Measurements from ENCODE around the gene TSPAN4. TPM values are rescaled to one million over a fixed set of nuclear protein-coding genes. Genes with fewer than 3 reads are reported as not detected.

The TSPAN4 gene
- total RNA-seq, 1 experiment from 2014 or later, result 199 TPM

- no peak for DNase-seq (ENCODE audit: low read depth)
Observed at GRCh38 chr11:823441-824291, 19.0 kb upstream of the TSPAN4 start.

DNA sequence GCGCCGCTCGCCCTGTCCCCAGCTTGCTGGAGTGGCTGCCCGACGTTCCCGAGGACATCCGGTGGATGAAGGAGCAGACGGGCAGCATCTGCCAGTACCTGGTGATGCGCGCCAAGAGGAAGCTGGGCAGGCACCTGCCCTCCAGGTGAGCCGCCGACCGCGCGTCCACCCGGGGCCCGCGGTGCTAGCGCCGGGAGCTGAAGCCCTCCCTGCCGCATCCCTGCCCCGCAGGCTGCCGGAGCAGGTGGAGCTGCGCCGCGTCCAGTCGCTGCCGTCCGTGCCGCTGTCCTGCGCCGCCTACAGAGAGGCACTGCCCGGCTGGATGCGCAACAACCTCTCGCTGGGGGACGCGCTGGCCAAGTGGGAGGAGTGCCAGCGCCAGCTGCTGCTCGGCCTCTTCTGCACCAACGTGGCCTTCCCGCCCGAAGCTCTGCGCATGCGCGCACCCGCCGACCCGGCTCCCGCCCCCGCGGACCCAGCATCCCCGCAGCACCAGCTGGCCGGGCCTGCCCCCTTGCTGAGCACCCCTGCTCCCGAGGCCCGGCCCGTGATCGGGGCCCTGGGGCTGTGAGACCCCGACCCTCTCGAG is 18.3 kb upstream of the TSPAN4 start:
- DNase-seq (ENCODE audit: low read depth), result no peak

DNA sequence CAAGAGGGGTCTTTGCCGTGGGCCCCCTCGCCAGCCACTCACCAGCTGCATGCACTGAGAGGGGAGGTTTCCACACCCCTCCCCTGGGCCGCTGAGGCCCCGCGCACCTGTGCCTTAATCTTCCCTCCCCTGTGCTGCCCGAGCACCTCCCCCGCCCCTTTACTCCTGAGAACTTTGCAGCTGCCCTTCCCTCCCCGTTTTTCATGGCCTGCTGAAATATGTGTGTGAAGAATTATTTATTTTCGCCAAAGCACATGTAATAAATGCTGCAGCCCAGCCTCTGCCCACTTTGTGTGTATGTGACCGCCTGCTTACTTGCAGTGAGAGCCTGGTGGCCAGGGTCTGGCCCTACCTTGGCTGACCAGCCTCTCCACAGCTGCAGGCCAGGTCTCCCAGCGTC is 17.7 kb upstream of the TSPAN4 start:
- no peak for DNase-seq (ENCODE audit: low read depth)

DNA sequence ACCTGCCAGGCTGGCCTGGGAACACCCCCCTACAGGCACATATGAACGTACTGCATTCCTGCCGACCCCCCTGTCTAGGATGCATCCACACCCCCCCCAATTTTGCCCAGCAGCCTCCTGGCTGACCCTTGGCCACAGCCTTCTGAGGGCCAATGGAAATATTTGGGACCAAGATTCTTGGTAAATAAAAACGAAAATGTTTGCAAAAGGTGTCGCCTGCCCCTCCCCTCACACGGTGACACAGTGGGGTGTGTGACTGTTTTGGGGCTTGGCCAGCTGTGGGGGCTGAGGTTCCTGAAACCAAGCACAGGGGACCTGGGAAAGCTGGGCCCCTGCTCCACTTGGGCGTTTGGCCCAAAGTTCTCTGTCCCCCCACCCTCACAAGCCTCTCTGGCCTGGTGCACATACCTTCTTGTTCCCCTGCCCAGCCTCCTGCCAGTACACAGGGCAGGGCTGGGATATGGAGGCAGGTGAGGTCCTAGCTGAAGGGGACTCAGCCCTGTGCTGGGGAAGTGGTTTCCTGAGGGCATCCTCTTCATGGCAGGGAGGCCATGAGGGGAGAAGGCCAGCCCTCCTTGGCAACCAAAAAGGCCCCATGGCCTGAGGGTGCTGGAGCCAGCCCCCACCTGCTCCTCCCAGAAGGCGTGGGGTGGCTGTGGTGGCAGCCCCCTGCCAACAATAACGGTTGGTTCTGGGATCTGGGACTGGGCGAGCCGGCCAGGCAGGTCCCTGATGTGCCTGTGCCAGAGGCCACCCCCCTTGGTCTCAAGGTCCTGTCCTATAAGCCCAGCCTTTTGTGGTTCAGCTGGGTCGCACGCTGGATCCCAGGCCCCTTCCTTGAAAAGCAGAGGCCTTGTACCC is 17.1 kb upstream of the TSPAN4 start:
- no peak for DNase-seq (ENCODE audit: low read depth)

GRCh38 chr11:826227-826621 is 16.4 kb upstream of the TSPAN4 start:
- DNase-seq (ENCODE audit: low read depth), result no peak

GRCh38 chr11:826836-827145 is 15.9 kb upstream of the TSPAN4 start:
- DNase-seq (ENCODE audit: low read depth), result no peak

- DNase-seq (ENCODE audit: low read depth), result no peak
Observed at GRCh38 chr11:827146-827896, 15.3 kb upstream of the TSPAN4 start.

GRCh38 chr11:827897-828192 is 14.8 kb upstream of the TSPAN4 start, which contains the start of gene CRACR2B:
Gene CRACR2B, plus strand, starts transcription at chr11:827919. Its CDS starts 689 bp downstream, at chr11:828608.
- DNase-seq (ENCODE audit: low read depth), result no peak

- DNase-seq (ENCODE audit: low read depth), result no peak
Observed at GRCh38 chr11:828506-829175, 14.0 kb upstream of the TSPAN4 start.

DNA sequence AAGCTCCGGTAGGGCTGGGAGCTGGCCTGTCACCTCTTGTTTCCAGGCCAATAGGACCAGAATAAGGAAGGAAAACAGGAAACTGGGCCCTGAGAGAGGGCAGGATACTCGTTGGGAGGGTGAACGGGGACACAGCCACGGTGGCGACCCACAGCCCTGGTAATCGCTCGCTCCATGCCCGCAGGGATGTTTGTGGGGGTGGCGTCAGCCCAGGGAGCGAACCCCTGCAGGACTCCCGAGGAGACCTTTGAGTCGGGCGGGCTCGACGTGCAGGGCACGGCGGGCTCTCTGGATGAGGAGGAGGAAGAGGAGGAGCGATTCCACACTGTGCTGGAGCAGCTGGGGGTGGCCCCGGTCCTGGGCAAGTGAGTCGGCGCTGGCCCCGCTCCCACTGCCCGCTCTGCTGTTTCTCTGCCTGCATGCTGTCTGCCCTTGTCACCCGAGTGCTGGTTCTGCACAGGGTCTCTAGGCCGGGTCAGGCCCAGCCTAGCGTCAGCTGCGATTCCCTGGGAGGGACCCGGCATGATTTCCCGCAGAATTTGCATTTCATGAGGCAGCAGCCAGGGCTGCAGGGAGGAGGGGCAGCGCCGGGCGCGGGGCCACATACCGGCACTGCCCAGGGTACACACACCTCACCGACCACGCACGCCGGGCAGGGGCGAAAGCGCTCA is 13.3 kb upstream of the TSPAN4 start:
- no peak for DNase-seq (ENCODE audit: low read depth)

- DNase-seq (ENCODE audit: low read depth), result no peak
Observed at GRCh38 chr11:829847-830294, 12.8 kb upstream of the TSPAN4 start.

DNA sequence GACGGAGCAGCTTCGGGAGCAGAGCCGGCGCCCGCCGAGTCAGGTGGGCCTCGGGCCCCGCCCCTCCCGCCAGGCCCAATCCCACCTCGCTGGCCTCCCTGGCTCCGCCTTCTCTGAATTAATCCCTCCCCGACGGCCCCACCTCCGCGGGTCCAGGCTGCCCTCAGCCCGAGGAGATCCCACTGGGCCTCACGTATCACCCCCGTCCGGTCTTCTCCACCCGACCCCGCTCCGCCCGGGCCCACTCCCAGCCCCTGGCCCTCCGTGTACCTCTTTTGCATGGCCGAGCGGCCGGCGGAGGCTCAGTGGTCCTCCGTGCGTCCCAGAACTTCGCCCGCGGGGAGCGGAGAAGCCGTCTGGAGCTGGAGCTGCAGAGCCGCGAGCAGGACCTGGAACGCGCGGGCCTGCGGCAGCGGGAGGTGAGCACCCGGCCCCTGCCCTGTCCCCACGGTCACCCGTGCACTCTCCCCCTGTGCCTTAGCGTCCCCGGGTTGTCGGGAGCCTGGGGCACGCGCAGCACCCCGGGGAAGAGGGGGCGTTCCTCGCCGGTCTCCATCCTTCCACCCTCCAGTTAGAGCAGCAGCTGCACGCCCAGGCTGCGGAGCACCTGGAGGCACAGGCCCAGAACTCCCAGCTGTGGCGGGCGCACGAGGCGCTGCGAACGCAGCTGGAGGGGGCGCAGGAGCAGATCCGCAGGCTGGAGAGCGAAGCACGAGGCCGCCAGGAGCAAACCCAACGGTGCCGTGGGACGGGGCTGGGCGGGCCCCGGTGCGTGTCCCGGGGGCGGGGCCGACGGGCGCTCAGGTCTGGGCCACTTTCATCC is 12.1 kb upstream of the TSPAN4 start:
- no peak for DNase-seq (ENCODE audit: low read depth)

GRCh38 chr11:831118-831864 is 11.4 kb upstream of the TSPAN4 start:
- DNase-seq (ENCODE audit: low read depth), result peak; percentile 93

DNA sequence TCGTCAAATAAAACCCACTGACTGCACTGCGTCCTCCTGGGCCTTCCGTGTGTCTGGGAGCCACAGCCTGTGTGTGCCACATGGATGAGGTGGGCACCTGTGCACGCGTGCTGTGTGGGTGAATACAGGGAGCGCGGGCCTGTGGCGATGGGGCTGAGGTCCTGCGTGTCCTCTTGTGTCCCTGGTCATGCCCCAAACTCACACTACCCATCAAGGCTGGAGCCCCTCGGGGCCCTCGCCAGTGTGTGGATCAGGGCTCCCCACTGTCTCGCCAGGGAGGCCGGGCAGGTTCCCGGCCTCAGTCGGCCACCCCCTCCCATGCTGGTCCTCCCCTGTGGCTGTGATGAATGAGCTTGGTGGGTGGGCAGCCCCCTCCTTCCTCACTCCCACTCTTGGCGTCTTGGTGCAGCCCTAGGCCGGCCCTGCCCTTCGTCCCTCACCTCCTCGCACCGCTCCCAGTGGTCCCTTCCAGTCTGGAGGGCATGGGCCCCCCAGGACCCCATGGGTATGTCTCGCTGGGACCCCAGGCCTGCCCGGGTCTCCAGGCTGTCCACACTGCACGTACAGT is 10.6 kb upstream of the TSPAN4 start:
- DNase-seq (ENCODE audit: low read depth), result no peak

- DNase-seq (ENCODE audit: low read depth), result peak; percentile 70
Observed at GRCh38 chr11:832529-833113, 10.0 kb upstream of the TSPAN4 start, which contains the start of gene CD151. Gene CD151, plus strand, starts transcription at chr11:832952. Its CDS starts 3,118 bp downstream, at chr11:836070.

GRCh38 chr11:833114-833791 is 9.4 kb upstream of the TSPAN4 start:
- no peak for DNase-seq (ENCODE audit: low read depth)

- peak; percentile 48 for DNase-seq (ENCODE audit: low read depth)
Observed at GRCh38 chr11:833849-834311, 8.8 kb upstream of the TSPAN4 start.

Measured in LHCN-M2 (cell line).